Body of pancreas (tissue), 4 donors: ENCODE measurements around the gene ZNF335. TPM values are rescaled to one million over a fixed set of nuclear protein-coding genes. Genes with fewer than 3 reads are reported as not detected.

Experiments
- ATAC-seq: fragments of 150-250 bp; one replicate; pipeline ENCODE4 v1.9.1; 2016
- DNase-seq, 4 donors: peaks; one replicate each; pipeline ENCODE4 v3.0.0-alpha.2; 2019
- H3K27ac ChIP-seq, 4 donors: fragments of 200-600 bp; sonication (generic); 1 replicate in 3 of 4; 2 replicates in 1 of 4; pipeline versions ENCODE4 v1.5.1 to v1.6.1; 2016 to 2019; ENCODE audit warnings: mild to moderate bottlenecking in 1 of 4, mixed read lengths in 1 of 4, moderate library complexity in 1 of 4
- H3K27me3 ChIP-seq, 2 donors: fragments of 200-600 bp; sonication (generic); one replicate each; pipeline ENCODE4 v1.6.0; 2016; ENCODE audit warnings: mild to moderate bottlenecking in 1 of 2
- H3K36me3 ChIP-seq, 2 donors: fragments of 200-600 bp; sonication (generic); replicated peaks in 1 of 2; 2 replicates each; pipeline ENCODE4 v1.5.1; 2016; ENCODE audit warnings: low read depth in 2 of 2; ENCODE audit not compliant: insufficient read depth in 1 of 2
- H3K4me1 ChIP-seq: fragments of 200-600 bp; sonication (generic); one replicate; pipeline ENCODE4 v1.6.0; 2016
- H3K4me3 ChIP-seq, 2 donors: fragments of 200-600 bp; sonication (generic); 1 replicate in 1 of 2; 2 replicates in 1 of 2; pipeline ENCODE4 v1.5.1; 2016 to 2019
- H3K9me3 ChIP-seq, 3 donors: fragments of 200-600 bp; sonication (generic); 1 replicate in 2 of 3; 2 replicates in 1 of 3; pipeline ENCODE4 v1.5.1; 2016
- POLR2A ChIP-seq, 3 donors: fragments of 450-650 bp; IDR thresholded peaks; one replicate each; pipeline ENCODE4 v1.6.1; 2016; ENCODE audit warnings: antibody characterized with exemption in 3 of 3, mild to moderate bottlenecking in 2 of 3
- WGBS, 2 donors: methylation state at CpG; one replicate each; pipeline ENCODE4 v1.1.5; 2017; 5-methylcytosine and 5-hydroxymethylcytosine counted together
- intact Hi-C: fragments of 100-400 bp; cut with DNase I; formaldehyde crosslinking; loops from one replicate; pipeline ENCODE4 v1.15.1; 2023
- total RNA-seq, 2 donors: library from RNA; depleted of rRNA; stranded (reverse); fragments of >200 nt; gene quantifications; one replicate each; pipeline ENCODE4 v1.1.0, GENCODE V29; 2016
- TF ChIP-seq, protein P1 (sequence below), 7 experiments: fragments of 450-650 bp in 4 of 7; fragments of 200-600 bp in 3 of 7; sonication (generic) in 3 of 7; IDR thresholded peaks; one replicate each; pipeline ENCODE4 v1.5.1; 2016 to 2019; ENCODE audit warnings: antibody characterized with exemption in 7 of 7

The ZNF335 gene
- total RNA-seq, 2 donors from 2014 or later, result 21.8 to 41.9 TPM

DNA sequence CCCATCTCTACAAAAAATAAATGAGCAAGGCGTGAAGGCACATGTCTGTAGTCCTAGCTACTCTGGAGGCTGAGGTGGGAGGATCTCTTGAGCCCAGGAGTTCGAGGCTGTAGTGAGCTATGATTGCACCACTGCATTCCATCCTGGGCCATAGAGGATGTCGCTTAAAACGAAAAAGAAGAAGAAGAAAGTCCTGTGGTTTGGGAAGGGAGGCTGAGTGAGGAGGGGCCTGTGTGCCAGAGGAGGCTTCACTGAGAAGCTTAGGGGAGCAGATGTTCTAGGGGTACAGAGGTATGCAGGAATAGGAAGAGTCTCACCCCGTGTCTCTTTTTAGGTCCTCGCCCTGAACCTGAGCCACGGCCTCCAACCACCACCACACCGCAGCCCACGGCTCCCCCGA lies 40.9 kb upstream of the ZNF335 start:
- H3K27me3 ChIP-seq, result peaks cover 0 to 35% of the 10 kb centered on the region in 2 donors
- TF ChIP-seq, protein P1, sequence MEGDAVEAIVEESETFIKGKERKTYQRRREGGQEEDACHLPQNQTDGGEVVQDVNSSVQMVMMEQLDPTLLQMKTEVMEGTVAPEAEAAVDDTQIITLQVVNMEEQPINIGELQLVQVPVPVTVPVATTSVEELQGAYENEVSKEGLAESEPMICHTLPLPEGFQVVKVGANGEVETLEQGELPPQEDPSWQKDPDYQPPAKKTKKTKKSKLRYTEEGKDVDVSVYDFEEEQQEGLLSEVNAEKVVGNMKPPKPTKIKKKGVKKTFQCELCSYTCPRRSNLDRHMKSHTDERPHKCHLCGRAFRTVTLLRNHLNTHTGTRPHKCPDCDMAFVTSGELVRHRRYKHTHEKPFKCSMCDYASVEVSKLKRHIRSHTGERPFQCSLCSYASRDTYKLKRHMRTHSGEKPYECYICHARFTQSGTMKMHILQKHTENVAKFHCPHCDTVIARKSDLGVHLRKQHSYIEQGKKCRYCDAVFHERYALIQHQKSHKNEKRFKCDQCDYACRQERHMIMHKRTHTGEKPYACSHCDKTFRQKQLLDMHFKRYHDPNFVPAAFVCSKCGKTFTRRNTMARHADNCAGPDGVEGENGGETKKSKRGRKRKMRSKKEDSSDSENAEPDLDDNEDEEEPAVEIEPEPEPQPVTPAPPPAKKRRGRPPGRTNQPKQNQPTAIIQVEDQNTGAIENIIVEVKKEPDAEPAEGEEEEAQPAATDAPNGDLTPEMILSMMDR (IDR thresholded peaks at IDR 0.05), result no peak
- no peak for TF ChIP-seq POLR2A (IDR thresholded peaks at IDR 0.05)
- H3K4me3 ChIP-seq, result no peak overlapping the region
- peaks cover 18% of the 10 kb centered on the region for H3K4me1 ChIP-seq
- no peak overlapping the region for H3K27ac ChIP-seq
- H3K36me3 ChIP-seq, result no peaks in the 10 kb centered on the region
- ATAC-seq, result no peak
- H3K9me3 ChIP-seq, result no peaks in the 10 kb centered on the region
- DNase-seq, result no peak
- intact Hi-C loops, result loop anchor here (10.0 kb wide), 1 partner anchor 162 kb away; no protein-coding TSS in a partner anchor
- whole genome bisulfite sequencing, 2 donors, result 43 to 51% methylated on average over 9 to 10 of the region's 10 CpGs

DNA sequence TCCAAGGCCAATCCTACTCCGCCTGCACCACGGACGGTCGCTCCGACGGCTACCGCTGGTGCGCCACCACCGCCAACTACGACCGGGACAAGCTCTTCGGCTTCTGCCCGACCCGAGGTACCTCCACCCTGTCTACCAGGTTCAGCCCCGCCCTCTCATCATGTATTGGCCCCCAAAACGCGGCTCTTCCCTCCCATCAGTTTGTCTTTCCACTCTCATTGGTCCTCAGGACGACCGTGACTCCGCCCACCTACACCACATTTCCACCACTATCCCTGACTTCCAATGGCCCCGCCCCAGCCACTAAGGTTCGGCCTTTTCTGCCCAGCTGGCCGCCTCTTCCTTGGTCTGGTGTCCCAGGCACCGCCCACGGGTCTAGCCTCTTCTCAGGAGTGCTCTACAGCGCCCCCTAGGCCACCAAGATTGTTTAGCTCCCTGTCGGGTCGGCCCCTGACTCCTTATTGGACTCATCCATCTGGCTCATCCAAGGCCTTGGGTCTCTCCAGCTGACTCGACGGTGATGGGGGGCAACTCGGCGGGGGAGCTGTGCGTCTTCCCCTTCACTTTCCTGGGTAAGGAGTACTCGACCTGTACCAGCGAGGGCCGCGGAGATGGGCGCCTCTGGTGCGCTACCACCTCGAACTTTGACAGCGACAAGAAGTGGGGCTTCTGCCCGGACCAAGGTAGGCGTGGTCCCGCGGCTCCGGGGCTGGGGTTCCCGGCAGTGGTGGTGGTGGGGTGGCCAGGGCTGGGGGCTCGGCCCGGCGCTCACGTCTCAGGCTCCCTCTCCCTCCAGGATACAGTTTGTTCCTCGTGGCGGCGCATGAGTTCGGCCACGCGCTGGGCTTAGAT lies 39.9 kb upstream of the ZNF335 start:
- ATAC-seq (no peak), DNase-seq (peak in 3 of 4 donors; percentile 46 to 53 (median 52))
- Histone ChIP-seq H3K27ac (no peak overlapping the region), H3K4me1 (peaks cover 18% of the 10 kb centered on the region), H3K4me3 (no peak overlapping the region), H3K36me3 (no peaks in the 10 kb centered on the region), H3K27me3 (peaks cover 0 to 35% of the 10 kb centered on the region in 2 donors), H3K9me3 (no peaks in the 10 kb centered on the region)
- intact Hi-C loops, result loop anchor here (10.0 kb wide), 1 partner anchor 163 kb away; no protein-coding TSS in a partner anchor
- TF ChIP-seq POLR2A (IDR thresholded peaks at IDR 0.05), result no peak
- TF ChIP-seq, protein P1 (IDR thresholded peaks at IDR 0.05), result no peak
- WGBS, 2 donors, result 10 to 18% methylated on average over 33 to 56 of the region's 57 CpGs

DNA sequence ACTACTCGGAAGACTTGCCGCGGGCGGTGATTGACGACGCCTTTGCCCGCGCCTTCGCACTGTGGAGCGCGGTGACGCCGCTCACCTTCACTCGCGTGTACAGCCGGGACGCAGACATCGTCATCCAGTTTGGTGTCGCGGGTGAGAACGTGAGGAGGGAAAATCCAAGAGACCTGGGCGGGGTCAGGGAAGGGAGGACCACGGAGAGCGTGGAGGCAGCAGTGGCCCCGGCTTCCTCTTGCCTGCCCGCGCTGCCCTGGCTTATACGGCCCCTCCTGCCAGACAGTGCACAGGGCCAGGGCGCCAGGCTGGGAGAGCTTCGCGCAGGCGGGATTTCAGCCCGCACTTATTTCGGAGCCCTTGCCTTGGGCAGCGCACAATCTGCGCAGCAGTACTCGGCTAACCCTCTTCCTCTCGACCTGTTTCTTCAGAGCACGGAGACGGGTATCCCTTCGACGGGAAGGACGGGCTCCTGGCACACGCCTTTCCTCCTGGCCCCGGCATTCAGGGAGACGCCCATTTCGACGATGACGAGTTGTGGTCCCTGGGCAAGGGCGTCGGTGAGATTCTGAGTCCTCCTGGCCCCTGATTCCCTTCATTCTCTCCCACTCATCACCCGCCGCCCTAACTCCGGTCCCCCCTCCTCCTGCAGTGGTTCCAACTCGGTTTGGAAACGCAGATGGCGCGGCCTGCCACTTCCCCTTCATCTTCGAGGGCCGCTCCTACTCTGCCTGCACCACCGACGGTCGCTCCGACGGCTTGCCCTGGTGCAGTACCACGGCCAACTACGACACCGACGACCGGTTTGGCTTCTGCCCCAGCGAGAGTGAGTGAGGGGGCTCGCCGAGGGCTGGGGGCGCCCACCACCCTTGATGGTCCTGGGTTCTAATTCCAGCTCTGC lies 38.7 kb upstream of the ZNF335 start:
- Histone ChIP-seq H3K27me3 (peaks cover 0 to 35% of the 10 kb centered on the region in 2 donors), H3K4me3 (no peak overlapping the region), H3K4me1 (peaks cover 18% of the 10 kb centered on the region), H3K36me3 (no peaks in the 10 kb centered on the region), H3K27ac (no peak overlapping the region), H3K9me3 (no peaks in the 10 kb centered on the region)
- intact Hi-C loops, result loop anchor here (10.0 kb wide), 1 partner anchor 164 kb away; no protein-coding TSS in a partner anchor
- TF ChIP-seq, protein P1 (IDR thresholded peaks at IDR 0.05), result no peak
- TF ChIP-seq POLR2A (IDR thresholded peaks at IDR 0.05), result peak in 1 of 3 donors; percentile 5
- DNase-seq (no peak), ATAC-seq (no peak)
- 11 to 20% methylated on average over 41 to 71 of the region's 74 CpGs for WGBS, 2 donors

DNA sequence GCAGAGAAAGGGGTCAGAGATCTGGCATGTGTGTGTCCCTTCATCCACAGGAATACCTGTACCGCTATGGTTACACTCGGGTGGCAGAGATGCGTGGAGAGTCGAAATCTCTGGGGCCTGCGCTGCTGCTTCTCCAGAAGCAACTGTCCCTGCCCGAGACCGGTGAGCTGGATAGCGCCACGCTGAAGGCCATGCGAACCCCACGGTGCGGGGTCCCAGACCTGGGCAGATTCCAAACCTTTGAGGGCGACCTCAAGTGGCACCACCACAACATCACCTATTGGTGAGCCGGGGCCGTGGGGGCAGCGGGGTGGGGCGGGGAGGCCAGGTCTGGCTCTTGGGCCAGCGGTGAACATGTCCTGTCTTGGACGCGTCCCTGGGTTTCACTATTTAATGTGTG lies 37.8 kb upstream of the ZNF335 start:
- peaks cover 15% of the 10 kb centered on the region for H3K4me1 ChIP-seq
- intact Hi-C loops, result loop anchor here (10.0 kb wide), 1 partner anchor 165 kb away; no protein-coding TSS in a partner anchor

More for the DNA sequence above, 37.8 kb upstream of the ZNF335 start:
- ATAC-seq (no peak), DNase-seq (no peak)
- TF ChIP-seq POLR2A (IDR thresholded peaks at IDR 0.05), result no peak
- TF ChIP-seq, protein P1 (IDR thresholded peaks at IDR 0.05), result no peak
- no peak overlapping the region for H3K4me3 ChIP-seq
- H3K27ac ChIP-seq, result no peak overlapping the region
- WGBS, 2 donors, result 24 to 28% methylated on average over 10 to 20 of the region's 20 CpGs
- no peaks in the 10 kb centered on the region for H3K9me3 ChIP-seq
- H3K27me3 ChIP-seq, result peaks cover 0 to 35% of the 10 kb centered on the region in 2 donors
- no peaks in the 10 kb centered on the region for H3K36me3 ChIP-seq
